ENCODE measurements around the gene PICALM. TPM values are rescaled to one million over a fixed set of nuclear protein-coding genes. Genes with fewer than 3 reads are reported as not detected.

The PICALM gene
- total RNA-seq, 1 experiment from 2014 or later = 321 TPM

- H3K4me1 ChIP-seq = peaks cover 9% of the 10 kb centered on the region; the same call in 1 of the 2 replicates
- POLR2A ChIA-PET = no interaction called here
Measured at GRCh38 chr11:85951428-85952107, 117.3 kb downstream of the PICALM start.

GRCh38 chr11:85951049-85951405 is 117.9 kb downstream of the PICALM start:
- H3K27me3 Mint-ChIP-seq (ENCODE audit: insufficient read depth, unreplicated experiment) = no peaks in the 10 kb centered on the region
- TF ChIP-seq CTCF (IDR thresholded peaks at IDR 0.05; ENCODE audit: insufficient read depth in 1 of 2, low read depth in 1 of 2, low read length in 1 of 2, severe bottlenecking in 1 of 2, unreplicated experiment in 1 of 2) = no peak
- CTCF ChIA-PET = no interaction called here
- Histone ChIP-seq H3K27me3 (replicated peaks; ENCODE audit: control insufficient read depth, insufficient read depth, low read length) (no peaks in the 10 kb centered on the region), H3K4me1 (peaks cover 9% of the 10 kb centered on the region; the same call in 1 of the 2 replicates), H3K4me3 (ENCODE audit: low read depth, low read length) (no peak overlapping the region), H3K36me3 (ENCODE audit: control insufficient read depth, insufficient read depth, low read length) (peaks cover 8% of the 10 kb centered on the region), H3K9me3 (no peaks in the 10 kb centered on the region)
- no peak for DNase-seq
- no peak overlapping the region for H3K4me3 Mint-ChIP-seq (ENCODE audit: unreplicated experiment)
- POLR2A ChIA-PET = interaction anchor here (0.6 kb wide), 1 partner anchor 392 kb away, joined by 3 read pairs; no protein-coding TSS in a partner anchor
- intact Hi-C loops (cut with micrococcal nuclease; ENCODE audit: unreplicated experiment) = no loop called here
- BruUV-seq (replicated peaks) = TSS peak; percentile 1
- no peak overlapping the region for H3K27ac Mint-ChIP-seq (ENCODE audit: unreplicated experiment)
- H3K4me1 Mint-ChIP-seq (ENCODE audit: low read depth, unreplicated experiment) = peaks cover 5% of the 10 kb centered on the region
- H3K9me3 Mint-ChIP-seq (ENCODE audit: unreplicated experiment) = no peaks in the 10 kb centered on the region
- H3K36me3 Mint-ChIP-seq (ENCODE audit: insufficient read depth, unreplicated experiment) = peaks cover 65% of the 10 kb centered on the region

More at GRCh38 chr11:85951428-85952107, 117.3 kb downstream of the PICALM start:
- Mint-ChIP-seq H3K27me3 (ENCODE audit: insufficient read depth, unreplicated experiment) (no peaks in the 10 kb centered on the region), H3K9me3 (ENCODE audit: unreplicated experiment) (no peaks in the 10 kb centered on the region), H3K27ac (ENCODE audit: unreplicated experiment) (no peak overlapping the region), H3K36me3 (ENCODE audit: insufficient read depth, unreplicated experiment) (peaks cover 70% of the 10 kb centered on the region), H3K4me3 (ENCODE audit: unreplicated experiment) (no peak overlapping the region), H3K4me1 (ENCODE audit: low read depth, unreplicated experiment) (peaks cover 5% of the 10 kb centered on the region)
- no peaks in the 10 kb centered on the region for H3K27me3 ChIP-seq (replicated peaks; ENCODE audit: control insufficient read depth, insufficient read depth, low read length)
- H3K9me3 ChIP-seq = no peaks in the 10 kb centered on the region
- TF ChIP-seq CTCF (IDR thresholded peaks at IDR 0.05; ENCODE audit: insufficient read depth in 1 of 2, low read depth in 1 of 2, low read length in 1 of 2, severe bottlenecking in 1 of 2, unreplicated experiment in 1 of 2) = no peak
- H3K4me3 ChIP-seq (ENCODE audit: low read depth, low read length) = no peak overlapping the region
- intact Hi-C loops (cut with micrococcal nuclease; ENCODE audit: unreplicated experiment) = no loop called here
- BruUV-seq (replicated peaks) = no TSS peak
- CTCF ChIA-PET = no interaction called here
- no peak for DNase-seq
- peaks cover 9% of the 10 kb centered on the region for H3K36me3 ChIP-seq (ENCODE audit: control insufficient read depth, insufficient read depth, low read length)

- H3K36me3 Mint-ChIP-seq (ENCODE audit: insufficient read depth, unreplicated experiment) = peaks cover 59% of the 10 kb centered on the region
- H3K36me3 ChIP-seq (ENCODE audit: control insufficient read depth, insufficient read depth, low read length) = peaks cover 8% of the 10 kb centered on the region
- BruUV-seq (replicated peaks) = no TSS peak
- H3K9me3 Mint-ChIP-seq (ENCODE audit: unreplicated experiment) = no peaks in the 10 kb centered on the region
- H3K27ac Mint-ChIP-seq (ENCODE audit: unreplicated experiment) = no peak overlapping the region
- peak in 1 of 2 experiments; percentile 21 for DNase-seq
- intact Hi-C loops (cut with micrococcal nuclease; ENCODE audit: unreplicated experiment) = no loop called here
- H3K4me3 ChIP-seq (ENCODE audit: low read depth, low read length) = no peak overlapping the region
- H3K4me3 Mint-ChIP-seq (ENCODE audit: unreplicated experiment) = no peak overlapping the region
- peaks cover 5% of the 10 kb centered on the region for H3K4me1 Mint-ChIP-seq (ENCODE audit: low read depth, unreplicated experiment)
- H3K9me3 ChIP-seq = peaks cover 3% of the 10 kb centered on the region; the same call in 1 of the 2 replicates
- POLR2A ChIA-PET = interaction anchor here (0.6 kb wide), 1 partner anchor 391 kb away, joined by 3 read pairs; no protein-coding TSS in a partner anchor
- CTCF ChIA-PET = no interaction called here
- H3K27me3 ChIP-seq (replicated peaks; ENCODE audit: control insufficient read depth, insufficient read depth, low read length) = no peaks in the 10 kb centered on the region
- H3K27me3 Mint-ChIP-seq (ENCODE audit: insufficient read depth, unreplicated experiment) = no peaks in the 10 kb centered on the region
- no peak for TF ChIP-seq CTCF (IDR thresholded peaks at IDR 0.05; ENCODE audit: insufficient read depth in 1 of 2, low read depth in 1 of 2, low read length in 1 of 2, severe bottlenecking in 1 of 2, unreplicated experiment in 1 of 2)
- H3K4me1 ChIP-seq = peaks cover 9% of the 10 kb centered on the region; the same call in 1 of the 2 replicates
Measured at GRCh38 chr11:85950317-85951048, 118.4 kb downstream of the PICALM start.

Data from Caco-2 (cell line).